ENCODE measurements around the gene MYO18A. TPM values are rescaled to one million over a fixed set of nuclear protein-coding genes. Genes with fewer than 3 reads are reported as not detected.

MYO18A gene
- total RNA-seq, 1 donor: 39.8 TPM

GRCh38 chr17:29060475-29060874 is 119.7 kb downstream of the MYO18A start:
- peaks cover 13% of the 10 kb centered on the region for H3K27me3 ChIP-seq (ENCODE audit: insufficient read depth, low read length)
- no peak for DNase-seq (ENCODE audit: insufficient read length, low spot score, missing footprints)
- H3K4me1 ChIP-seq (ENCODE audit: insufficient read depth, low read length): no peaks in the 10 kb centered on the region
- H2AFZ ChIP-seq (ENCODE audit: low read length): no peak overlapping the region
- no peak overlapping the region for H3K4me2 ChIP-seq (ENCODE audit: insufficient read depth, low read length)
- no peaks in the 10 kb centered on the region for H3K36me3 ChIP-seq (ENCODE audit: insufficient read depth, low read length)
- no peak for TF ChIP-seq CTCF (IDR thresholded peaks at IDR 0.05; ENCODE audit: extremely low read depth, low read depth, low read length)
- H3K79me2 ChIP-seq (ENCODE audit: insufficient read depth, low read length): no peaks in the 10 kb centered on the region
- no peak overlapping the region for H3K4me3 ChIP-seq (ENCODE audit: insufficient read depth, low read length)
- no peaks in the 10 kb centered on the region for H4K20me1 ChIP-seq (ENCODE audit: insufficient read depth, low read length)
- H3K27ac ChIP-seq (ENCODE audit: low read depth, low read length): no peak overlapping the region
- no peaks in the 10 kb centered on the region for H3K9me3 ChIP-seq (ENCODE audit: low read depth, low read length)

- Histone ChIP-seq H3K27me3 (ENCODE audit: insufficient read depth, low read length) (peaks cover 23% of the 10 kb centered on the region), H3K27ac (ENCODE audit: low read depth, low read length) (no peak overlapping the region), H3K4me3 (ENCODE audit: insufficient read depth, low read length) (no peak overlapping the region), H2AFZ (ENCODE audit: low read length) (no peak overlapping the region), H3K79me2 (ENCODE audit: insufficient read depth, low read length) (no peaks in the 10 kb centered on the region), H3K4me1 (ENCODE audit: insufficient read depth, low read length) (no peaks in the 10 kb centered on the region), H3K4me2 (ENCODE audit: insufficient read depth, low read length) (no peak overlapping the region), H3K9me3 (ENCODE audit: low read depth, low read length) (no peaks in the 10 kb centered on the region), H3K36me3 (ENCODE audit: insufficient read depth, low read length) (no peaks in the 10 kb centered on the region), H4K20me1 (ENCODE audit: insufficient read depth, low read length) (no peaks in the 10 kb centered on the region)
- TF ChIP-seq CTCF (IDR thresholded peaks at IDR 0.05; ENCODE audit: extremely low read depth, low read depth, low read length): no peak
- no peak for DNase-seq (ENCODE audit: insufficient read length, low spot score, missing footprints)
Measured at GRCh38 chr17:29059281-29059680, 120.9 kb downstream of the MYO18A start.

- Histone ChIP-seq H3K4me1 (ENCODE audit: insufficient read depth, low read length) (no peaks in the 10 kb centered on the region), H4K20me1 (ENCODE audit: insufficient read depth, low read length) (no peaks in the 10 kb centered on the region), H3K27ac (ENCODE audit: low read depth, low read length) (no peak overlapping the region), H3K27me3 (ENCODE audit: insufficient read depth, low read length) (peaks cover 27% of the 10 kb centered on the region), H3K9me3 (ENCODE audit: low read depth, low read length) (no peaks in the 10 kb centered on the region), H3K36me3 (ENCODE audit: insufficient read depth, low read length) (no peaks in the 10 kb centered on the region), H3K4me3 (ENCODE audit: insufficient read depth, low read length) (no peak overlapping the region), H2AFZ (ENCODE audit: low read length) (no peak overlapping the region), H3K4me2 (ENCODE audit: insufficient read depth, low read length) (no peak overlapping the region), H3K79me2 (ENCODE audit: insufficient read depth, low read length) (no peaks in the 10 kb centered on the region)
- no peak for TF ChIP-seq CTCF (IDR thresholded peaks at IDR 0.05; ENCODE audit: extremely low read depth, low read depth, low read length)
- no peak for DNase-seq (ENCODE audit: insufficient read length, low spot score, missing footprints)
Measured at GRCh38 chr17:29058391-29058790, 121.8 kb downstream of the MYO18A start.

GRCh38 chr17:29057361-29057760 is 122.8 kb downstream of the MYO18A start:
- no peak overlapping the region for H3K4me2 ChIP-seq (ENCODE audit: insufficient read depth, low read length)
- TF ChIP-seq CTCF (IDR thresholded peaks at IDR 0.05; ENCODE audit: extremely low read depth, low read depth, low read length): no peak
- H3K9me3 ChIP-seq (ENCODE audit: low read depth, low read length): no peaks in the 10 kb centered on the region
- no peaks in the 10 kb centered on the region for H3K4me1 ChIP-seq (ENCODE audit: insufficient read depth, low read length)
- H3K4me3 ChIP-seq (ENCODE audit: insufficient read depth, low read length): no peak overlapping the region
- H4K20me1 ChIP-seq (ENCODE audit: insufficient read depth, low read length): no peaks in the 10 kb centered on the region
- H3K36me3 ChIP-seq (ENCODE audit: insufficient read depth, low read length): no peaks in the 10 kb centered on the region
- DNase-seq (ENCODE audit: insufficient read length, low spot score, missing footprints): no peak
- no peak overlapping the region for H3K27ac ChIP-seq (ENCODE audit: low read depth, low read length)
- no peak overlapping the region for H2AFZ ChIP-seq (ENCODE audit: low read length)
- peaks cover 33% of the 10 kb centered on the region for H3K27me3 ChIP-seq (ENCODE audit: insufficient read depth, low read length)
- no peaks in the 10 kb centered on the region for H3K79me2 ChIP-seq (ENCODE audit: insufficient read depth, low read length)

All from osteoblast (primary cell).